Bone marrow (tissue), 2 donors: ENCODE measurements around the gene CPNE2.
"Not testable (repeated sequence)": the region's sequence is repeated elsewhere in the genome, so short reads cannot be mapped to it uniquely, and the experiment has no call there.

ENCODE experiments used
- DNase-seq, 2 donors: peaks; one replicate each; lab custom pipeline; 2025; lab: John Stamatoyannopoulos, UW

CPNE2 gene

DNA sequence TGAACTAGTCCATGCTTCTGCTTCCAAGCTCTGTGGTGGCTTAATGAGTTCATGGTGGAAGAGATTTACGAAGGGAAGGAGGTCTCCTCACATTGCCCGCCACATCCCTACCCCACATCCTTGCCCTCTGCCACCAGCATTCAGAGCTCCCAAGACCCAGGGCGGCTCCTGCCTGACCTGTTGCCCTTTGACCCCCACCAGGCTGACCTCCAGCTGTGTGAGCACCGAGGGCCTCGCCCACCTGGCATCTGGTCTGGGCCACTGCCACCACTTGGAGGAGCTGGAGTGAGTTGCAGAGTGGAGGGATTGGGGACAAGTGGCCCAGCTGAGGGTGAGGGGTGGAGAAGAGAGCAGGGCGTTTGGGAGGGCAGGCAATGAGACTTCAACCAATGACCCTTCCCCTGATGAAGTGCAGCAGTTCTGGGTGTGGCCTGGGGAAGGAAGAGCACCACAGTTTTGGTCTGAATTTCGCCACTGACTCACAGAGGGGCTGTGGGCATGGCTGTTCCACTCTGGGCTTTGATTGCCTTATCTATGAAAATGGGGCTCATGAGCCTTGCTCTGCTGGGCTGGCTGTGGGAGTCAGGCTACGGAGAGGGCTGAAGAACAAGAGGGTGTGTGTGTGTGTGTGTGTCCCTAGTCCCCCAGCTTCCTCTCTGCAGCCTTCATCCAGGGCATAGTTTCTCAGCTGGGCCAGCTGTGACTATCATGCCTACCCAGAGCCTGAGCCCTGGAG, 22.6 kb upstream of the CPNE2 start:
- DNase-seq: no peak

DNA sequence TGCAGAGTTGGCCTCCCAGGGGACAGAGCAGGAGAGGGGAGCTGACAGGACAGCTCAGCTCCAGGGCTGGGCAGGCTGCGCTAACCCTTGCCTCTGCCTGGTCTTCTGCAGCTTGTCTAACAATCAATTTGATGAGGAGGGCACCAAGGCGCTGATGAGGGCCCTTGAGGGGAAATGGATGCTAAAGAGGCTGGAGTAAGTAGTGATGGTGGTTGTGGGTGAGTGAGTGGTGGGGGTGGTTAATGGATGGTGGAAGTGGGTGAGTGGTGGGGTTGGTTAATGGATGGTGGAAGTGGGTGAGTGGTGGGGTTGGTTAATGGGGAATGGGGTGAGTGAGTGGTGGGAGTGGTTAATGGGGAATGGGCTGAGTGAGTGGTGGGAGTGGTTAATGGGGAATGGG, 22.0 kb upstream of the CPNE2 start:
- DNase-seq: no peak

DNA sequence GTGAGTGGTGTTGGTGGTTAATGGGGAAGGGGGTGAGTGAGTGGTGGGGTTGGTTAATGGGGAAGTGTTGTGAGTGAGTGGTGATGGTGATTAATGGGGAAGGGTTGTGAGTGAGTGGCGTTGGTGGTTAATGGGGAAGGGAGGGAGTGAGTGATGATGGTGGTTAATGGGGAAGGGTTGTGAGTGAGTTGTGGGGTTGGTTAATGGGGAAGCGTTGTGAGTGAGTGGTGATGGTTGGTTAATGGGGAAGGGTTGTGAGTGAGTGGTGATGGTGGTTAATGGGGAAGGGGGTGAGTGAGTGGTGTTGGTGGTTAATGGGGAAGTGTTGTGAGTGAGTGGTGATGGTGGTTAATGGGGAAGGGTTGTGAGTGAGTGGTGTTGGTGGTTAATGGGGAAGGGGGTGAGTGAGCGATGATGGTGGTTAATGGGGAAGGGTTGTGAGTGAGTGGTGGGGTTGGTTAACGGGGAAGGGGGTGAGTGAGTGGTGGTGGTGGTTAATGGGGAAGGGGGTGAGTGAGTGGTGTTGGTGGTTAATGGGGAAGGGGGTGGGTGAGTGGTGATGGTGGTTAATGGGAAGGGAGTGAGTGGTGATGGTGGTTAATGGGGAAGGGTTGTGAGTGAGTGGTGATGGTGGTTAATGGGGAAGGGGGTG, 21.2 kb upstream of the CPNE2 start:
- DNase-seq: not testable (repeated sequence)

DNA sequence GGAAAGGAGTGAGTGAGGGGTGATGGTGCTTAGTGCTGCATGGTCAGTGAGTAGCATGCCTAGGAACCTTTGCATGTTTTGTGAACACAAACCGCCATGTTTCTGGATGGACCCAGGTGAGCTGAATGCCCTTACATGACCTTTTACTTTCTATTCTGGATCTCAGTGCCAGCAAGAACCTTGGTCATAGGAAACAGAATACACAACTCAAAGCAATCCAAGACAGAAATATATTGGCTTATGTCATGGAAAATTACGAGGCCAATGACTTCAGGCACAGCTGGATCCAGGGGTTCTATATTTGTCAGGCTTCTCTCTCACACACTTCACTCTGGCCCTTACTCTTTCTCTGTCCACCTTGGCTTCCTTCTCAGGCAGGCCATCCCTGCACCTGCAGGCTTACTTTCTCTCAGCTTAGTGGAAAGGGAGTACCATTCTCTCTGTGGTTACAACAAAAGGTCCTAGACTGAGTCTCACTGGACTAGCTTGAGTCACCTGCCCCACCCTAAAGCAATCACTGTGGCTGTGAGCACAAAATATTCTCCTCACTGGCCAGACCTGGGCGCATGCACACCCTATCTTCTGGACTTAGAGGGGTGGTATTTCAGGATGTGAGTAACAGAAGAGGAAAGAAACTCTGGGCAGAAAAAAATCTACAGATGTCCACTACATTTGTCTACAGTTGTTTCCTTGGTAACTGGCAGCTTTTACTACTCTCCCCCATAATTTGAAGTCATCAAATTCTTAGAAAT, 20.4 kb upstream of the CPNE2 start:
- no peak for DNase-seq

DNA sequence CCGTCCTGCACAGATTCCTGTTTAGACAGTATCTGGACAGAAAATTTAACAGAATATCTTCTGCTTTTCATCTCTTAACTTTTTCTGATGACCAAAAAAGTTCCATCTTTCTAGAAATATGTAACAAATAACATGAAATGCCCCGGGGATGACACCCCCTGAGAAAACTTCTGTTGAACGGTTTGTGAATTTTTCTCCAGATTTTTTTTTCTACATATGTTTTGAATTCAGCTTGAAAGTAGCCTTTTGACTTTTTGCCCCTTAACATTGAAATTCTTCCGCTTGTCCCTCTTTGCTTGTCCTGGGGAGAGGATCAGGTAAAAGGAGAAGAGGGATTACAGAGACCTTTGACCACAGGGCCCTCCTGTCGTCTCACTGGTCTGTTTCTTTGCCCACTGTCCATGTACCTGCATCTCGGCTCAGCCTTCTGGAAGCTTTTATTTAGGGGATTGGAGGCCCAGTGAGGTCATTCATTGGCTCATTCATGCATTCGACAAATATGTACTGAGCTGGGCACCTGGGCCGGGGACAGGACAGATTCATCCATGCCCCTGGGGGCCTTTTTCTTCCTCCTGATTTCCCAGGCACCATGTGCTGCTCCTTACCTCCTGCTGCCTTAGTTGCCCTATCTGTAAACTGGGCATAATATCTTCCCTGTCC, 19.6 kb upstream of the CPNE2 start:
- no peak for DNase-seq

DNA sequence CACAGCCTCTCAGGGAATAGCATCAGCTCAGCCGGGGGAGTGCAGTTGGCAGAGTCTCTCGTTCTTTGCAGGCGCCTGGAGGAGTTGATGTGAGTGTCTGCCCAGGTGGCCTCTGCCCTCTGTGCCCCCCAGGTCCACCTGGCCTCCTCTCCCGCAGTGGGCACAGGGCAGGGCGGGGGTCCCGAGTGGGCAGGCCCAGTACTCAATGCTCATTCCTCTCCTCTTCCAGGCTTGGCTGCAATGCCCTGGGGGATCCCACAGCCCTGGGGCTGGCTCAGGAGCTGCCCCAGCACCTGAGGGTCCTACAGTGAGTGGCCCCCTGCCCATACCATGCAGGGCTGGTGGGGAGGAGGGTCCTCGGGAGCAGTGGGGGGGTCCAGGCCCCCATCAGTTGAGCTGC, 14.7 kb upstream of the CPNE2 start:
- no peak for DNase-seq

DNA sequence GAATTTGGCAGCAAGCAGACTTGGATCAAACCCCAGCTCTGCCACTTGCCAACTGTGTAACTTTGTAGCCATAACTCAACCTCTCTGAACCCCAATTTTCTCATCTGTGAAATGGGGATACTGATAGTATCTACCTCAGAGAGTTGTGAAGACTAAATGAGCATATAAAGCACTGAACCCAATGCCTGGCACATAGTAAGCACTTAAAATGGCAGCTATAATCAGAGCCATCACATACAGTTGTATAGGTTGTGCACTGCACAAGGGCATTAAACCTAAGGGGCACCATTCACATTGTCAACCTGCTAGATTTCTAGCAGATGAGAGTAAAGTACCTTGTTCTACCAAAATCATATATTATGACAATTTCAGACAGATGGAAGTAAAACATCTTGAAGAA, 10.6 kb upstream of the CPNE2 start:
- no peak for DNase-seq

DNA sequence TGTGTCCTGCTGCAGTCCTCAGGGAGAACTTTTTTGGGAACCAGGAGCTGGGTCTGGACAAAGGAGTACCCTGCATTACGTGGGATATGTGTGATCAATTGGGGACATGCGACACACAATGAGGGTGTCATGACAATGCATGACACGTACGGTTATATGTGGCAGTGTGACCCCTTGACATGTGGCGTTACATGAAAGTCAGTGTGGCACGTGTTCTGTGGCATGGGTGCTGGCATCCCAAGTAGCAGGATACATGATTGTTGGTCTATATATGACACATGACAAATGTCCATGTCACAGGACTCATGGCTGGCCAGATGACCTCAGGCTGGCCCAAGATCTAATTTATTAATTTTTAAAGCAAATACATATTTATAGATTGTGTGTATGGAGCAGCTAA, 9.7 kb upstream of the CPNE2 start:
- no peak for DNase-seq

DNA sequence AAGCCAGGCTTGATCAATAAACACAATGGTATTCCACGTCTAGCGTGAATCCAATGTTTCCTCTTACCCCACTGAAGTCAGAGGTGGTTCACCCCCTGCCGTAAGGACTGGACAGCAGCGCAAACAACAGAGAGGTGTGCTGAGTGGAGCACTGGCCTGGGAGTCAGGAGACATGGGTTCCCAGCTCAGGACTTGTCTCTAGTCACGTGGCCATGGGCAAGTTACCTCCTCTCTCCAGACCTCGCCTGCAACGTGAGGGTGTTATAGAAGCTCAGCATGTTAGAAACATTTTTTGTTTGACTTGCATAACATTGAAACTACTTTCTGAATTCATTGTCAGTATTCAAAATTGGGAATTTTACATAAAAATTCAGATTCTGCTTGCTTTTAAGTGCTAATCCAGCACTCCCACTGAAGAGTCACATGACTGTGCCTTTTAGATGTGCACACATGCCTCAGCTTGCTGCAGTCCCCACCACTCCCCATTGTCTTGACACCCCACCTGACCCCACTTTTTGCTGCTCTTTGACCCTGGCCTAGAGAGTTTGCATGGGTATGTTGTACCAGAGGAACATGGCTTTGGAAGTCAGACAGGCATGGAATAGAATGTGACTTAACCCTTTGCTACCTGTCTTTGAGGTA, 8.8 kb upstream of the CPNE2 start:
- no peak for DNase-seq

DNA sequence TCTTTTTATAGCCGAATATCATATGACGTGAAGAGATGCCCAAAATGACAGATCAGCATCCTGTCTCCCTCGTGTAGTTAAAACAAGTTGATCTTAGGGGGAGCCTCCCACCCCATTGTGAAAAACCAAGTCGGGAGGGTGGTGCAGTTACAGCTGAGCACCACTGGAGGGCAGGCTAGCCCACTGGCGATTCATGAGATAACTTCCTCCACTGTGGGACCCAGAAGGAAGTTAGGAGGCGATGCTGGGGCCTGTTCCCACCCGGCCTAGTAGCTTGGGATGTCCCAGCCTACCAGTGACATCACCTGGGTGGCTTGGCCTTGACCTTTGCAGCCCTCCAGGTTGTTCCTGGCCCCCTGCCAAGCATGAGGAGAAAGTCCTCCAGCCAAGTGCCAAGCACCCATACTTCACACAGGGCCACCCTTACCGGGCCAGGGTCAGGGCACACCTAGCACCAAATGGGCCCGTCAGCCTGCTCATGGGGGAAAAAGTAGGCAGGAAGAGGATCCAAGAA, 8.1 kb upstream of the CPNE2 start:
- DNase-seq: peak; percentile 27 to 82

DNA sequence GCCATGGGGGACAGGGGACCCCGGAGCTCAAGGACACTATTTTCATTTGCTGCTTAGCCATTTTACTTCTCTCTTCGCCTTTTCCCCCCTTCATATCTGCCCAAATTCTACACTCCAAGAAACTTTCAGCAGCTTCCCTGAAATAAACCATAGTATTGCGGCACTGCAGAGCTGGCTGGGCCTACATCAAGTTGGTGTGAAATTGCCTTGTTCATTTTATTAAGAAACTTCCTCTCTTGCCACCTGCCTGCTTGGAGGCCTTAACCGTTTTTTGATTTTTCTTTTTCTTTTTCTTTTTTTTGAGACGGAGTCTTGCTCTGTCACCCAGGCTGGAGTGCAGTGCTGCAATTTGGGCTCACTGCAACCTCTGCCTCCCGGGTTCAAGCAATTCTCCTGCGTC, 7.4 kb upstream of the CPNE2 start:
- DNase-seq: no peak

DNA sequence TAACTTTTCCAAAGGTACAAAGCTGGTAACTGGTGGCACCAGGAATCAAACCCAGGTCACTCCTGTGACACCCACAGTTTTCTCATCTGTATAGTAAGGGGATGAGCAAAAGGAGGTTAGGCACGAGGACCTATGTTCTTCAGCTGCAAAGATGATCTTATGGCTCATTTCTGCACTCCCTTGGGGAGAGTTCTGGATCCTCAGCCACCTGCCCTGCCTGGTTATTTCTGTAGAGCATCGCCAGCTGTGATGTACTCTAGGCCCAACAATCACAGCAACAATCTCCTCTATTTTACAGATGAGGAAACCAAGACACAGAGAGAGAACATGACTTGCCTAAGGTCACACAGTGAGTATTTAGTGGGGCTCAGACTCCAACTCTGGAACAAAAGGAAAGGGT, 5.4 kb upstream of the CPNE2 start:
- DNase-seq: no peak

DNA sequence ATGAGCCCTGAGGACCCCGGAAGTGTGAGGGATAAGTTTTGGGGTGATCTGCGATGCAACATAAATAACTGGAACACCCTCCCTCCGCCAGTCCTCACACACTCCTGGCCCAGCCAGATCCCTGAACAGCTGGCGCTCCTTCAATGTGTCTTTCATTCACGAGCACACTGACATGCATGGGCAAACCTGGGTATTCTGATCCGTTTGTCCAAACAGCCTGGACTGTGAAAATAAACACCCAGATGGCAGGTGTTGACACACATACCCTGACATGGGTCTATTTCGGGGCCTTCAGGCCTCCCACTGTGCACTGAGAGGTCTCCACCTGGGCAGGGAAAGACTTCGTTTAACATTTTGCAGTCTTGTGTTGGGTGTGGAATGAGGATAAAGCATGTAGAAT, 3.0 kb upstream of the CPNE2 start:
- DNase-seq: no peak

DNA sequence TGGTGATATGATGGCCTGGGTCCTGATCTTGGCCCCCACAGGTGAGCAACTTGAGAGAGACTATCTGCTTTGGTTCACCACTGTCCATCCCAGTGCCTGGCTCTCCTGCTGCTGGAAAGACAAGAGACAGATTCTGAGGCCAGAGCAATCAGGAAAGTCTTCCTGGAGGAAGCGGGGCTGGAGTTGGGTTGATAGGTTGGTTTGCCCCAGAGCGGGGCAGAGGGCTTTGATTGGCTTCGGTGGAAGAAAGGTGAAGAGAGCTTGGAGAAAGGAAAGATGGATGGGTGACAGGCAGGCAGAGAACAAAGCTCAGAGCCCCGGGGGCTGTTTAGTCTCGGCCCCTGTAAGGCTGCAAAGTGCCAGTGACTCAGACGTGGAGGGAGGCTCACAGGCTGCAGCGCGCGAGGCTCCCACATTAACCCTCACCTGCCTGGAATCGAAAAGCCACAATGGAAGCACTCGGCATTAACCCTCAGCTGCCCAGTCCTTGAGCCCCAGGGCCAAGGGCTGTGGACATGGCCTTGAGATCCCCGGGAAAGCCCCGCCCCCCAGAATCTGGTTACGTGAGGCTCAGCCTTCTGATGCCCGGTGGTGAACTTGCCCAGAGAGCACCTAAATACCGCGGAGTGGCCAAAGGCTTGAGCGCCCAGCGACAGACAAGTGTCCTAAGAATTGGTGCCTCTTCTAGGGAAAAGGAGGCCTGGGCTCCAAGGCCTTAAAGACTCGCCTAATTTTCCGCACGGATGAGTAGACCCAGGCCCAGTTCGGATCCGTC, 996 bp upstream of the CPNE2 start:
- peak in 1 of 2 donors; percentile 56 for DNase-seq

DNA sequence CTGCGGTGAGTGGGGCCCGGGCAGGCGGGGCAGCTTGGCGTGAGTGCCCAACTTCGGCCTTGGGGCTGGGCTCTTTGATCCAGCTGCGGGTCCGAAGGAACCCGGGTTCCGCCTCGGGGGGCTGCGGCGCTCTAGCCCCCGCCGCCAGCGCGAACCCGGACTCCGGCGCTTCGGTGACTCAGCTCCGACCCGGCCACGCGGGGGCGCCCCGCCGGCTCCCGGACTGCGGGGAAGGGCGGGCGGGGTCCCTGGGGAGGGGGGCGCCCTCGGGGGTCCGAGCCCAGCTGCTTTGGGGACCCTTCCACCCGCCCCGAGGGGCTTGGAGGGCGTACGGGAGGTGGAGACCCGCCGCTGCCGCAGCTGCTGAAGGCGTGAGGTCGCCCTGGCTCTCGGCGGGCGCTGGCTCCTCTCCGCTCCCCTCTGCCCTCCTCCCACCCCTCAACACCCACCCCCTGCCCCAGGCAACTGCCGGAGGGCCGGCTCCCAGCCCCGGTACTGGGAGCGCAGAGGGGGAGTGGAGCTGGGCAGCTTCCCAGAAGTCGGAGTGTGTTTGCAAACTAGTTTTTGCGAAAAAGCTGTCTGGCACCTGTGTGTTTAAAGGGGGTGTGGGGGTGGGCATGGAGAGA, 516 bp downstream of the CPNE2 start:
- peak in 1 of 2 donors; percentile 50 for DNase-seq

DNA sequence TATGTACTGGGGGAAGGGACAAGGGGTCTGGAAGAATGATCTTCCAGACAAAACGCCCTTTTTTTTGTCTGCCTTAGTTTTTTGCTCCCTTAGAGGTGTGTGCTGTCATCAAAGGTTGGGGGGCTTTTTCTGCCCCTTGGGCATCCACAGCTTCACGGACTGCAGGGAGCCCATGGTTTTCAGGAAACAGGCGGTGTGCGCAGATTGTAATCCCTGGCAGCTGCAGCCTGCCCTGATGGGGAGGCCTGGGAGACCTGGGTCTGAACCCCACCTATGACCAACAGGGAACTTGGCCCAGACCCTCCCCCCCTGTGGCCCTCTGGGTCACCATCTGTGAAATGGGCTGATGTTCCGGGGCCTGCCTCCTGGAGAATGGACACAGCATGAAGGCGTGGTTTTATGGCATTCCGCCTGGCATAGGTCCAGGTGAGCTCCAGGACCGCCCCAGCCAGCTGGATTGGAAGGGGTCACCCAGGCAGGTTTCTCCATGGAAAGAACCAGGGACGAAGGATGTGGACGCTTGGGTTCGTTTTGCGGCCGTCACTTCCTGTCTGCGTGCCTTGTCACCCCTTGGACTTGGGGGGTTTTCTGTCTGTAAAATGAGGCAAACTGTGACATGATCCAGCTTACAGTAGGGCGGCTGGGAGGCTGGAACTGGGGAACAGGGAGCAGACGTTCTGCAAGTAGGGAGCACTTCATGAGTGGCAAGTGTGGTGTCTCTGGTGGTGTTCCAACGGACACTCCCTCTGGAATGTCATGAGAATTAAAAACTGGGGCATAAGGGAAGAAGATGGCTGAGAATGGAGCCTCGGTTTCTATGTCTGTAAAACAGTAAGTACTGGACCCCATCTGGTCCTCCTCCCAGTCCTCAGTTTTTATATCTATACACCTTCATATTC, 1.5 kb downstream of the CPNE2 start:
- no peak for DNase-seq

DNA sequence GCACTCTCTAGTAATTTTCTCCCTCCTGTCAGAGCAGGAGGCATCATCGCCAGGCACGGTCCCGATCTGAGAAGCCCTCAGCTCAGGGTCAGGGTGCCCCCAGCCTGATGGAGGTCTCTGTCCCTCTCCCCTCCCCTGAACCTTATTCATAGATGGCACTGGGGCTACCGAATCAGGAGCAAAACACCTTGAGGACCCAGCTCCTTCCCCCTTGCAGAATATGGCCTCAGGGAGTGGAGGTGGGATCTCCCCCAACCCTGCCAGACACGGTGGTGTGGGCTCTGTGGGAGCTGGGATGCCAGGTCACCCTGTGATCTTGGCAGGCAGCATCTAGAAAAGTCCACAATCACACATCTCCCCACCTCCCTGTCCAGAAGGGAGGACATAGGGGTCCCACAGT, 2.5 kb downstream of the CPNE2 start:
- no peak for DNase-seq

DNA sequence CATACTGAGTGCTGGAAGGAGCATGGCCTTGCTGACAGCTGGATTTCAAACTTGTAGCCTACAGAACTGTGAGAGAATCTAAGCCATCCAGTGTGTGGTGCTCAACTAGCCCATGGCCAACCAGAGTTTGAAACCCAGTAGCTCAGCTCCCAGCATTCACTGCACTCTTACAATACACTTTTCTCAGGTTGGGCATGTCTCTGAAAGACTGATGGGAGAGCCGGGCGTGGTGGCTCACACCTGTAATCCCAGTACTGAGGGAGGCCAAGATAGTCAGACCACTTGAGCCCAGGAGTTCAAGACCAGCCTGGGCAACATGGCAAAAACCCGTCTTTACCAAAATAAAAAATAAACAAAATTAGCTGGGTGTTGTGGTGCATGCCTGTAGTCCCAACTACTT, 3.8 kb downstream of the CPNE2 start:
- no peak for DNase-seq

DNA sequence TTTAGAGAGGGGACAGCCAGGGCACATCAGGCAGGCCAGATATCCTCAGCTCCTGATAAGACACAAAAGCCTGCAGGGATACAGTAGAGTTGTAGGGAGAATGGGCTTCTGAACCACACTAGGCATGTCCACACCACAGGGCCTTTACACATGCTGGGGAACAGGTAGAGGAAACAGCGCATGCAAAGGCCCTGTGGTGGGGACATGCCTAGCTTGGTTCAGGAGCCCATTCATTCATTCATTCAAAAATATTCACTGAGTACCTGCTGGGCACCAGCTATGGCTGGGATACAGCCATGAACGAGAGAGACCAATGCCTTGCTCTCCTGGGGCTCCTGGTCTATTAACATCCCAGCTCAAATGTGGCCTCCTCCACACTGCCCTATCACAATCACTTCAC, 4.4 kb downstream of the CPNE2 start:
- DNase-seq: no peak
